Tibial nerve (tissue), 4 donors: ENCODE data around the gene MYO9B.

ENCODE experiments used
- CTCF ChIP-seq, 5 experiments: fragments of 200-600 bp in 3 of 5; fragments of 450-650 bp in 2 of 5; sonication (generic) in 3 of 5; IDR thresholded peaks; one replicate each; pipeline ENCODE4 v1.5.1; 2016 to 2019; ENCODE audit warnings: antibody characterized with exemption in 5 of 5, mild to moderate bottlenecking in 3 of 5, moderate library complexity in 2 of 5
- EP300 ChIP-seq, 2 donors: sonication (generic); formaldehyde crosslinking; IDR thresholded peaks; one replicate each; pipeline ENCODE4 v1.6.1; 2017; ENCODE audit warnings: antibody characterized with exemption in 2 of 2, mild to moderate bottlenecking in 1 of 2

- TF ChIP-seq CTCF (IDR thresholded peaks at IDR 0.05): no peak
- no peak for TF ChIP-seq EP300 (IDR thresholded peaks at IDR 0.05)
These were observed 22.7 kb downstream of the MYO9B start for GRCh38 chr19:17098326-17098725.
